ENCODE measurements around the gene DLK2.

DLK2 gene

DNA sequence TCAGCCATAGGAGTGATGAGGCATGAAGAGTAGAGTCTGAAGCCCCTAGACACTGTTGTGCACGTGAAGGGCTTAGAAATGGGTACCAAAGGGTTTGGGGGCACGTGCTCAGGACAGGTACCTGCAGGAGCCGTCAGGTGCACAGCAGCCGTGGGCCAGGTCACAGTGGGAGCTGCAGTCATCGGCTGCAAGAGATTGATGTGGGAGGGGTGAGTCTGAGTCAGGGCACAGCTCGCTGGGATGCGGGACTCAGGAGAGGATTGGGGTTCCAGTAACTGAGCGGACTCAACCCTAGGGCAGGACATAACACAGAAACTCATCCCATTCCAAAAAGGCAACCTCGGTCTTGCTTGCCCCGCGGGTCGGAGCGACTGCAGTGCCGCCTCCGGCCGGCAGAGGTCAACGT is 1.1 kb downstream of the DLK2 start:
- no peak for DNase-seq (ENCODE audit: low read depth, low spot score)

DNA sequence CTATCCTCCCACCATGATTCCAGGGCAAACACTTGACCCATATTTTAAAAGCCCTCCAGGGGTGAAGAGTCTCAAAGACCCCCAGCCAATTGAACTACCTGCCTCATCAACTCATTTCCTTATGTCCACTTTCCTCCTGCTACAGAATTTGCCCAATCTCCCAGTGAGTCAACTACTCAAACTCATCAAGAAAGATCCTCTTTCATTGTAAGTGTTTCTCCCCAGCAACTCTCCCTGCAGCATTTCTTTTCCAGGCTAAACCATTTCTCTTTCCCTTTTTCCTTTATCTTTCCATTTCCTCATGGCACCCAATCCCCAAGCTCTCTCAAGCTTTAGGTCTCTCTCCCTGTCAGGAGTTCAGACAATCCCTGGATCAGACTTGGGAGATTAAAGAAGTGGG is 1.5 kb downstream of the DLK2 start:
- no peak for DNase-seq (ENCODE audit: low read depth, low spot score)

DNA sequence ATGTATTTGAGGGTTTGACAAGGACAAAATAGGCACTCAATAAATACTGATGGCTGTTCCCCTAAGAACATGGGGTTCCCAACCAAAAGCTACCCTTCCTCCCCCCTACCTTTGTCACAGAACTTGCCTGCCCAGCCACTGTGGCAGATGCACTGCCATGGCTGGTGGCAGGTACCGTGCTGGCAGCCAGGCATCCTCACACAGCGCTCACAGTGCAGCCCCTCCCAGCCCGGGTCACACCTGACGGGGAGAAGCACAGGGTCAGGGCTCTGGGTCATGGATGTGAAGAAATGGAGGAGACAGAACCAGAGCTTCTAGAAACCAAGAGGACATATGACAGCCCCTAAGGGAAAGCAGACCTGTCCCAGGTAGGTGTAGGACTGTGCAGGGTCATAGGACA is 2.5 kb downstream of the DLK2 start:
- DNase-seq (ENCODE audit: low read depth, low spot score) = no peak

DNA sequence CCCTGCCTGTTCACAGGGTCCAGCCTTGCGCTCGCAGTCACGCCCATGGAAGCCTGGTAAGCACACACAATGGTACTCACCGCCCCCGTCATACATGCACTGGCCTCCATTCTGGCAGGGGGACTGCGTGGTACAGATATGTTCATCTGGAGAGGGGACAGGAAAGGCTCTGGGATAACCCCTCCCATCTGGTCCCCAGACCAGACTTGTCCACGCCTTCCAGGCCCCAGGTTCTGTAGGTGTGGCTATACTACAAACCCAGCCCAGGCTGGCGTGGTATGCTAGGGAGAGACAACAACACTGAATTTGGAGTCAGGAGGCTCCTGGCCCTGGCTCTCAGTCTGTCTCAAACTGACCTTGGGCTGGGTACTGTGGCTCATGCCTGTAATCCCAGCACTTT is 3.4 kb downstream of the DLK2 start:
- no peak for DNase-seq (ENCODE audit: low read depth, low spot score)

DNA sequence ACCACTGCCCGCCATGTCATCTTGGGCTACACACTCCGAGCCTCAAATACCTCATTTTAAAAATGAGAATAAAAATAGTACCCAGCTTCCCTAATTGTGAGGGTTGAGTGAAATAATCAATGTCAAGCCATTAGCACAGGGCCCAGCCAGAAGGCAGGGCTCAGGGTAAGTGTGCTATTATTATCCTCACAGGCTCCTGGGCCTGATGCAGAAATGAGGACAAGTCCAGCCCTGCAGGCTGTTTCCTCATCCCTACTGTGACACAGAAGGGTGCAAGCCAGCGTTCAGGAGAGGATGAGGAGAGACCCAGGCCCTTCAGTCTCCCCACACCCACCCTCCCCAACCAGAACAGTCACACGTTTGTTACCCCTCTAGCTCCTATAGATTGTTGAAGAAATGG is 4.0 kb downstream of the DLK2 start:
- no peak for DNase-seq (ENCODE audit: low read depth, low spot score)

DNA sequence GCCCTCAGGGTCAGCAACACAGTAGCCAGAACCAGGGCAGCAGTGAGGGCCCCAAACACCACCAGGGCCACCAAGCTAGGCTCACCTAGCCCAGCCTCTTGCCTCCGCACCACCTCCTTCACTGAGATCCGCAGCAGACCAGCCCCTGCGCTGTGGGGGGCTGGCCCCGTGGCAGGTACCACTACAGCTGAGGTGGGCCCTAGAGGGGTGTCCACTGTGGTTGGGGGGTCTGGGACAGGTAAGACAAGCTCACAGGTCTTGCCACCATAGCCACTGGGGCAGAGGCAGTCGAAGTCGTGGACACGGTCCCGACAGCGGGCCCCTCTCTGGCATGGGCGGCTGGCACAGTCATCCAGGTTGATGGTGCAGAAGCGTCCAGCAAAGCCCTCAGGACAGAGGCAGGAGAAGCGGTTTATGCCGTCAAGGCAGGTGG is 4.6 kb downstream of the DLK2 start:
- DNase-seq (ENCODE audit: low read depth, low spot score) = no peak

DNA sequence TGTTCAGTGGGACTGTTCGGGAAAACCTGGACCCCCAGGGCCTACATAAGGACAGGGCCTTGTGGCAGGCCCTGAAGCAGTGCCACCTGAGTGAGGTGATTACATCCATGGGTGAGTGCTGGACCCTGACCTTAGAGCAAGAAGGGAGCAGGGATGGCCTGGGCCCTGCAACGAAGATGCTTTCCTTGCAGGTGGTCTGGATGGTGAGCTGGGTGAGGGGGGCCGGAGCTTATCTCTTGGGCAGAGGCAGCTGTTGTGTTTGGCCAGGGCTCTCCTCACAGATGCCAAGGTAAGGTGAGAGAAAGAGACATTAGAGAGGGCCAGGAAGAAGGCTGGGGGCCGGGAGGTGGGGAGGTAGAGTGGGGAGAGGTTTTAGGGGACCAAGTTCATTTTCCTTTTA is 6.4 kb downstream of the DLK2 start:
- no peak for DNase-seq (ENCODE audit: low read depth, low spot score)

DNA sequence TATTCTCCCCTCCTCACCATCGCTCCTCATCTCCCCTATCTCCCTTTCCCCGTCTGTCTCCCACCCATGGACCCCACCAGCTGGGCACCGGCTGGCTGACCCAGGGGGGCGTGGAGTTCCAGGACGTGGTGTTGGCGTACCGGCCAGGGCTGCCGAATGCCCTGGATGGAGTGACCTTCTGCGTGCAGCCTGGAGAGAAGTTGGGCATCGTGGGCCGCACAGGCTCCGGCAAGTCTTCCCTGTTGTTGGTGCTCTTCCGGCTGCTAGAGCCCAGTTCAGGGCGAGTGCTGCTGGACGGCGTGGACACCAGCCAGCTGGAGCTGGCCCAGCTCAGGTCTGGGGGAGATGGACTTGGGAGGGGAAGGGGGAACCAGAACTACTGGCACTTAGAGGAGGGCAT is 7.7 kb downstream of the DLK2 start:
- no peak for DNase-seq (ENCODE audit: low read depth, low spot score)

DNA sequence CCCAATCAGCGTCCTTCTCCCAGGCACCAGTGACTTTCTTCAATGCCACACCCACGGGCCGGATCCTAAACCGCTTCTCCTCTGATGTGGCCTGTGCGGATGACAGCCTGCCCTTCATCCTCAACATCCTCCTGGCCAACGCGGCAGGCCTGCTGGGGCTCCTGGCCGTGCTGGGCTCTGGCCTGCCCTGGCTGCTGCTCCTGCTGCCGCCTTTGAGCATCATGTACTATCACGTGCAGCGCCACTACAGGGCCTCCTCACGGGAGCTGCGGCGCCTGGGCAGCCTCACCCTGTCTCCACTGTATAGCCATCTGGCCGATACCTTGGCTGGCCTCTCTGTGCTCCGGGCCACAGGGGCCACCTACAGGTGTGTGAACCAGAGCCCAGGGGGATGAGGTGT is 9.8 kb downstream of the DLK2 start:
- DNase-seq (ENCODE audit: low read depth, low spot score) = no peak

DNA sequence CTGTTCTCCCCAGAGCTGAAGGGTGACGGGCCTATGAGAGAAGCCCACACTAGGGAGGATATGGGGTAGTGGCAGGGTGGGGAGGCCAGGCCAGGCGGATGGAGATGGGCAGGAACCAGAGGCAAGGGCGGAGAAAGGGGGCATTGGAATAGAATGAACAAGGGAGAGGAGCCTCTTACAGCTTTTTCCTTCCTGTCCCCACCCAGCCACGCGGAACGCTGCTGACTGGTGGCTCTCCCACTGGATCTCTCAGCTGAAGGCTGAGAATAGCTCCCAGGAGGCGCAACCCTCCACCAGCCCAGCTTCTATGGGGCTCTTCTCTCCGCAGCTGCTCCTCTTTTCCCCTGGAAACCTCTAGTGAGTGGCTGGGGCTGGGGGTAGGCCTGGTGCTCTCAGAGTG is 10.8 kb downstream of the DLK2 start:
- no peak for DNase-seq (ENCODE audit: low read depth, low spot score)

DNA sequence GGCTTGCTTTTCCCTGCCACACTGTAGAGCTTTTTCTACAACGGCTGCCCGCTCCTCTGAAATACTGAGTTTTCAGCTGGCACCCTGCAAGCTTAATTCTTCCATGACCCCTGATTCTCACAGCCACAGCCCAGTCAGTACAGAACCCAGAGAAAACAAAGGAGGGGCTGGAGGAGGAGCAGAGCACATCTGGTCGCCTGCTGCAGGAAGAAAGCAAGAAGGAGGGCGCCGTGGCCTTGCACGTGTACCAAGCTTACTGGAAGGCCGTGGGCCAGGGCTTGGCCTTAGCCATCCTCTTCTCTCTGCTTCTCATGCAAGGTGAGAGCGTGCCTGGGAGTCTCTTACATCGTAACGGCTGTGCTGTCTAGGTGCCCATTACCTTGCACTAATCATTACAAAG is 11.3 kb downstream of the DLK2 start:
- DNase-seq (ENCODE audit: low read depth, low spot score) = no peak

DNA sequence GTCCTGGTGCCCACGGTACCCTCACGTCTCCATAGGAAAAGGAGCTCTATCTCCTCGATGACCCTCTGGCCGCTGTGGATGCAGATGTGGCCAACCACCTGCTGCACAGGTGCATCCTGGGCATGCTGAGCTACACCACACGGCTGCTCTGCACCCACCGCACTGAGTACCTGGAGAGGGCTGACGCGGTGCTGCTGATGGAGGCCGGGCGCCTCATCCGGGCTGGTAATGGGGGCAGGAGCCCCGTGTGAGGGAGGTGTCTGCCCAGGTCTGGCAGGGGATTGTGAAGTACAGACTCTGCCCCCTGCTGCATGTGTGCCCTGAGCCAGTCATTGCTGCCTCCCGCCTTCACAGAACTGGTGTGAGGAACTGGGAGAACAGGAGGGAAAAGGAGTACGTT is 12.4 kb downstream of the DLK2 start:
- DNase-seq (ENCODE audit: low read depth, low spot score) = no peak

DNA sequence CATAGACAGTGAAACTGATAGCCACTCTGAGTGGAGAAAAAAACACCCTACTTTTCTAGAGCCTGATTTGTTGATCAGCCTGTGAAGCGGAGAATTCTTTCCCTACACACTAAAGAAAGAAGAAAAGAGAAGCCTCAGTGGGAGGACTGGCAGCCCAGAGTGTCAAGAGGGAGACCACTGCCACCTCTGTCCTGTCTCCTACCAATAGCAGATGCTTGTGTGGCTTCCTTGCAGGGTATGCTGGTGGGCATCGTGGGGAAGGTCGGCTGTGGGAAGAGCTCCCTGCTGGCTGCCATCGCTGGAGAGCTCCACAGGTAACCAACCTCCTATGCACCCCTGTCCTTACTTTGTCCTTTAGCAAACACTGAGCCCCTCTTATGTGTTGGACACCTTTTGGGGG is 17.6 kb downstream of the DLK2 start:
- DNase-seq (ENCODE audit: low read depth, low spot score) = no peak

DNA sequence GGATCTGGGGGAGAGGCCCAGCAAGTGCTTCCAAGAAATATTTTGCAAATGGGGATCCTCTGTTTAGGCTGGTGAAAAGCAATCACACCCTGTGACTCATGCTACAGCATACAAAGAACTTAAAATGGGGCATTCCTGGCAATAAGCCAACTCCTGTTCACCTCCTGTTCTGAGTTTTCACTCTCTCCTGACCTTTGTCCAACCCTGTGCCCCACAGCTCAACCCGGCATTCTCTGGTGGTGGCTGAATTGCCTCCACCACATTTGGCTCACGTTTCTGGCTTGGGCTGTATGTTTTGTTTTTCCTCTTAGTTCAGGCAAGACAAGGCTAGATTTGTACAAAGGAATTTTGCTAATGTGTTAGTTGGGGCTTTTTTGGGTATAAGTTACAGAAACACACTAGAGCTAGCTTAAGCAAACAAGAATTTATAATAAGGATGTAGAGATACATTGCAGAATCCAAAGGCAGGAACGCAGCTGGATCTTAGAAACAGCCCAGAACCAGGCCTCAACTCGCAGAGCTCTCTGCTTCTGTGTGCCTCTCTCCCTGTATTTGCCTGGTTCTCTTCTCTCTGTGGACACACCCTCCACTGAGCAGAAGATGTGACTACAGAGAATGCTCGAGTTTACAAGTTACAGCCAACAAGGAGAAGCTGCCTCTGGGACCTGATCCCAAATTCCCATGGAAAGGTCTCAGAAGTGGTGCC is 18.6 kb downstream of the DLK2 start:
- peak; percentile 45 for DNase-seq (ENCODE audit: low read depth, low spot score)

DNA sequence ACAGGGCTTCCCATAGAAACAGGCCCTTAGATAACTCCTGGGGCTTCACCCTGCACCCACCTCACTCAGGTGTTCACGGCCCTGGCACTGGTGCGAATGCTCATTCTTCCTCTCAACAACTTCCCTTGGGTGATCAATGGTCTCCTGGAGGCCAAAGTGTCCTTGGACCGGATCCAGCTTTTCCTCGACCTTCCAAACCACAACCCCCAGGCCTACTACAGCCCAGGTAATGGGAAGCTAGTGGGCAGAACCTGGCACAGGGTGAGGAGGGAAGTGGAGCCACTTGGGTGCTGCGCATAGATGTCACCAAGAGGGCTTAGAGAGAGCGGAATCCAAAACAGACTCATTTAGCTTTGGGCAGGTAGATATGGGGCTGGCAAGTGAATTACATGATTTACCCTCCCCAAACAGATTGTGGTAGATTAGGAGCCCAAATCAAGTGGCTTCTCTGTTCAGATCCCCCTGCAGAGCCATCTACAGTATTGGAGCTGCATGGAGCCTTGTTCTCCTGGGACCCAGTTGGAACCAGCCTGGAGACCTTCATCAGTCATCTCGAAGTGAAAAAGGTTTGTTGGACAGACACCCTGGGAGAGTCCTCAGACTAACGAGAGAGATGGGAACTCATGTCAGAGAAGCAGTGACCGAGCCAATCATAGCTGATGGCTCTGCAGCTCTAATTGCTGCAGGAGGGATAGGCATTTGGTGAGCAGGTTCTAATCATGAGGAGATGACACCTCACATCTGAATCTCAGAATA is 19.5 kb downstream of the DLK2 start:
- no peak for DNase-seq (ENCODE audit: low read depth, low spot score)

DNA sequence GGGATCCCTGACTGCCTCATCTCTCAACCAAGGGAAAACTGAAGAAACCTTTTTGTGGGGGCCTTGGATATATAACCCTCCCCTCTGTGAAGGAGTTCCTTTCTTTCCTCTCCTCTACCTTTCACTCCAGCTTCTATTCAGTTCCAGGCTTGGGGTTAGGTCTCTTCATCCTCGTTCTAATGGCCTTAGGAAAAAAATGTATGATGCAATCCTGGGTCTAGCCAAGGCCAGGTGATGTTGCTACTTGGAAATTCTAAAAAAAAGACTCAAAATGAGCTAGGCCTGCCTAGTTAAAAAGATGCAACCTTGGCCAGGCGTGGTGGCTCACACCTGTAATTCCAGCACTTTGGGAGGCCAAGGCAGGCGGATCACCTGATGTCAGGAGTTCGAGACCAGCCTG is 20.4 kb downstream of the DLK2 start:
- DNase-seq (ENCODE audit: low read depth, low spot score) = no peak

DNA sequence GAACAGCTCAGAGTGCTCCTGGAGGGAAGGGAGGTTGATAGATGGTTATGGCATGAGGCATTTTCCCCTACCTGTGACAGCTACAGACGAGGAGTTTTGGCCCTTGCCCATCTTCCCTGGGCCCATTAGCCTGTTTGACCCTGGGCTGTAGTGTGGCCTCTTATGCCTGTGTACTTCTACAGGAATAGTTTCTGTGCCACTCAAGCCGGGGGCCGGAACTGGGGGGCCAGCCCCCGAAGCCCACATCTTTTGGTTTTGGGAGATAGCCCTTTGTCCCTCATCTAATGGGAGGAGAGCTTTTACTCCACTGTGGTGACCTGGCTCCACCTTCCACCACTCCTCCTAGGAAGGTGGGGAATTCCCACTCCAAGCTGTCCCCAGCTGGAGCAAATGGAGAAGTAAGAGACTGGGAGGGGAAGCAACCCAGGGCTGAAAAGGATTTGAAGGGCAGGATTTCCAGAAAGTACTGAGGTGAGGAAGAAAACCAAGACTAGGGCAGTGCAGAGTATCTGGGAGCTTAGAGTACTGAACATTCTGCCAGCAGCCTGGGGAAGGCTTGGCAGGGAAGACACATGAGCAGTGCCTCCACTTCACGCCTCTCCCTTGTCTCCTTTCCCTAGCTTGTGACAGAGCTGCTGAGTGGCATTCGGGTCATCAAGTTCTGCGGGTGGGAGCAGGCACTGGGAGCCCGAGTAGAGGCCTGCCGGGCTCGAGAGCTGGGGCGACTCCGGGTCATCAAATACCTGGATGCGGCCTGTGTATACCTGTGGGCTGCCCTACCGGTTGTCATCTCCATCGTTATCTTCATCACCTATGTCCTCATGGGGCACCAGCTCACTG is 21.1 kb downstream of the DLK2 start:
- no peak for DNase-seq (ENCODE audit: low read depth, low spot score)

DNA sequence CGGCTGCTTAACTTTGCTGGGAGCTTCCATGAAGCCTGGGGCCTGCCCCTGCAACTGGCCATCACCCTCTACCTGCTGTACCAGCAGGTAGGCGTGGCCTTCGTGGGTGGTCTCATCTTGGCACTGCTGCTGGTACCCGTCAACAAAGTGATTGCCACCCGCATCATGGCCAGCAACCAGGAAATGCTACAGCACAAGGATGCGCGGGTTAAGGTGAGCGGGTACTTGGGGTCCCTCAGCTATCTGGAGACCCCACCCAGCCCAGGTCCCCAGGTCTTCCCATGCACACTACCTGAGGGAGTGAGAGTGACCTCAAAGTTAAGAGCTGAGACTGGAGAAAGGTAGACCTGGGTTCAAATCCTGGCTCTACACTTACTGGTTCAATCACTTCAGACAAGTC is 22.2 kb downstream of the DLK2 start:
- DNase-seq (ENCODE audit: low read depth, low spot score) = no peak

DNA sequence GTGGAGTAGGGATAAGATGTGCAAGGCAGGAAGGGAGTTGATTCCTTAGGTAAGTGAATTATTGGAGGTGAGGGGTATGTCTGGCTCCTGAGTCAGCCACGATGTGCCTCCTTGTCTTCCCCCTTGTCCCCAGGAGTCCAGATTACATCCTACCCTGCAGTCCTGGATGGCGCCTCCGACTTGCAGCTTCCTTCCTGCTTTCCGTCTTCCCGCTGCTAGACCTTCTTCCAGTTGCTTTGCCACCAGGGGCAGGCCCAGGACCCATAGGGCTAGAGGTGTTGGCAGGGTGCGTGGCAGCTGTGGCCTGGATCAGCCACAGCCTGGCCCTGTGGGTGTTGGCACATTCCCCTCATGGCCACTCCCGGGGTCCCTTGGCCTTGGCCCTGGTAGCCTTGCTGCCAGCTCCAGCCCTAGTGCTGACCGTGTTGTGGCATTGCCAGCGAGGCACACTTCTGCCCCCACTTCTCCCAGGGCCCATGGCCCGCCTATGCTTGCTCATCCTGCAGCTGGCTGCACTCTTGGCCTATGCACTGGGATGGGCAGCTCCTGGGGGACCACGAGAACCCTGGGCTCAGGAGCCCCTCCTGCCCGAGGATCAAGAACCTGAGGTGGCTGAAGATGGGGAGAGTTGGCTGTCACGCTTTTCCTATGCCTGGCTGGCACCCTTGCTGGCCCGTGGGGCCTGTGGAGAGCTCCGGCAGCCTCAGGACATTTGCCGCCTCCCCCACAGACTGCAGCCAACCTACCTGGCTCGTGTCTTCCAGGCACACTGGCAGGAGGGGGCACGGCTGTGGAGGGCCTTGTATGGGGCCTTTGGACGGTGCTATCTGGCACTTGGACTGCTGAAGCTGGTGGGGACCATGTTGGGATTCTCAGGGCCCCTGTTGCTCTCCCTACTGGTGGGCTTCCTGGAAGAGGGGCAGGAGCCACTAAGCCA is 23.1 kb downstream of the DLK2 start:
- no peak for DNase-seq (ENCODE audit: low read depth, low spot score)

DNA sequence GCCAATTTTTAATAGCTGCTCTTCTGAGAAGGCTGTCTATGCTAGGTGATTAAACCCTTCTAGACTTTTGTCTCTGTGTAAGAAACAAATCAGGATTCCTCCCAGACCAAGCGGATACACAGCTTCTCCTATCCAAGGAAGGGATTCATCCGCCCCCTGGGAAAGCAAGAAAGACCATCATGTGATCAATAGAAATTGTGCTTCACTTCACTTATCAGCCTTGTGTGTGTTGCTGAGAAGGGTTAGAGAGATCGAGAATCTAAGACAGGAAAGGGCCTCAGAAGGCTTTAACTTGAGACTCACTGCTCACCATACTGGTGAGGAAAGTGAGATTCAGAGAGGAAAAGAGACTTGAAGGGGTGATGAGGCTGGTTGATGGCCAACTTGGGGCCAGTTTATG is 26.5 kb downstream of the DLK2 start:
- DNase-seq (ENCODE audit: low read depth, low spot score) = no peak

DNA sequence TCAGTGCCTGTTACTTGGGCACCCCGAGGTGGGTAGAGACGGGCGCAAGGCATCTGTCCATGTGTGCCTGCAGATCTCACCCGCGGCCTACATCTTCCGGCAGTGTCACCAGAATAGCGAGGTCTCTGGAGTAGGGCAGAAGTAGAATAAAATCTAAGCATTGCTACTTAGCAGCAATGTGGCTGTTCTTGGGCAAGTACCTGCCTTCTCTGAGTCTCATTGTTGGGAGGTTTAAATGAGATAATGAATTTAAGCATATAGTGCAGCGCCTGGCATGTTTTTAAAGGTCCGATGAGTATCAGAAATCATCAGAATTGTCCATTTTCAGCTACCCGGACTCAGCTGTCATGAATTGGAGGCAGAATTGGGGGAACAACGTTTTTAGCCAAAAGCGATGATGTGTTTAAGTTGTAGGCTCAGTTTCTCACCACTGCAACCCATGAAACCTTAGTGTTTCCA is 27.2 kb downstream of the DLK2 start:
- no peak for DNase-seq (ENCODE audit: low read depth, low spot score)
